Measurements from ENCODE around the gene ORC5. TPM values are rescaled to one million over a fixed set of nuclear protein-coding genes. Genes with fewer than 3 reads are reported as not detected.

Gene ORC5
- total RNA-seq, 1 experiment from 2014 or later, result 25.9 TPM

DNA sequence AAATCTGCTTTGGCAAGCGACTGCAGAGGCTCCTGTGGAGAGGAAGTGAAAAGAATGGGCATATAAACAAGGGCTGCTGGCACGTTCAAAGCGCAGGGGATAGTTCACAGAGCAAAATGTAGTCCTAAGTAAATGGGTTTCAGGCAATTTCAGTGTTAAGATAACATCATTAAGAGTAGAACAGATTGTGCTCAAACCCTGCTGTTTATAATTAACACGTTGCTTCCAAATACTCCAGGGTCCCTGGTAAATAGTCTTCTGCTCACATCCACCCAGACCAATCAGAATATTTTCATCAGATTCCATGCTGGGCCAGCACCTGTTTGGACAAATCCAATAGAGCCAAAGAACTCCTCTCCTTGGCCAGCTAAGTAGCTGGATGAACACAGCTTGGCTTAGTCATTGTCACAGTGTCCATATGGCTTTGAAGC lies 81.4 kb downstream of the ORC5 start:
- Histone ChIP-seq H2BK5ac (ENCODE audit: insufficient read length, low read length) (no peak overlapping the region), H3K9ac (ENCODE audit: extremely low read depth, insufficient read length, low read length) (no peak overlapping the region), H2AFZ (ENCODE audit: low read length) (no peak overlapping the region), H3K23ac (ENCODE audit: insufficient read length, low read depth, low read length) (no peak overlapping the region), H3K9me3 (ENCODE audit: control insufficient read depth, low read depth, low read length) (no peaks in the 10 kb centered on the region), H3K23me2 (ENCODE audit: insufficient read length, low read depth, low read length, poor library complexity, severe bottlenecking) (no peaks in the 10 kb centered on the region), H2AK5ac (ENCODE audit: insufficient read length, low read length) (no peak overlapping the region), H3K18ac (ENCODE audit: insufficient read length, low read depth, low read length) (no peak overlapping the region), H3T11ph (ENCODE audit: low read length) (no peak overlapping the region), H3K4ac (ENCODE audit: low read depth, low read length) (no peak overlapping the region), H3K79me2 (ENCODE audit: insufficient read depth, low read length) (no peaks in the 10 kb centered on the region), H3K14ac (ENCODE audit: insufficient read depth, low read length) (no peak overlapping the region), H3K27me3 (ENCODE audit: insufficient read depth, low read length) (no peaks in the 10 kb centered on the region), H4K5ac (ENCODE audit: insufficient read length, low read depth, low read length) (no peak overlapping the region), H2BK12ac (ENCODE audit: insufficient read length, low read depth, low read length) (no peak overlapping the region), H2BK120ac (ENCODE audit: low read depth, low read length, poor library complexity, severe bottlenecking) (no peak overlapping the region), H3K56ac (ENCODE audit: insufficient read length, low read depth, low read length) (no peak overlapping the region), H3K27ac (ENCODE audit: insufficient read length, low read depth, low read length) (no peak overlapping the region), H4K20me1 (ENCODE audit: control insufficient read depth, insufficient read depth, insufficient read length) (no peaks in the 10 kb centered on the region), H2BK20ac (ENCODE audit: low read depth, low read length, poor library complexity, severe bottlenecking) (no peak overlapping the region), H4K91ac (ENCODE audit: insufficient read length, low read depth, low read length) (no peak overlapping the region), H3K4me1 (ENCODE audit: insufficient read depth, low read length) (no peaks in the 10 kb centered on the region; the same call in 1 of the 2 replicates), H4K8ac (replicated peaks; ENCODE audit: insufficient read length, low read depth, low read length) (no peak overlapping the region), H3K4me2 (ENCODE audit: insufficient read depth, insufficient read length, low read length) (no peak overlapping the region), H3K79me1 (ENCODE audit: insufficient read depth, low read depth, low read length, poor library complexity, severe bottlenecking) (no peaks in the 10 kb centered on the region), H2BK15ac (ENCODE audit: low read depth, low read length) (no peak overlapping the region)
- H3K9me3 Mint-ChIP-seq, result no peaks in the 10 kb centered on the region
- TF ChIP-seq, protein P1, sequence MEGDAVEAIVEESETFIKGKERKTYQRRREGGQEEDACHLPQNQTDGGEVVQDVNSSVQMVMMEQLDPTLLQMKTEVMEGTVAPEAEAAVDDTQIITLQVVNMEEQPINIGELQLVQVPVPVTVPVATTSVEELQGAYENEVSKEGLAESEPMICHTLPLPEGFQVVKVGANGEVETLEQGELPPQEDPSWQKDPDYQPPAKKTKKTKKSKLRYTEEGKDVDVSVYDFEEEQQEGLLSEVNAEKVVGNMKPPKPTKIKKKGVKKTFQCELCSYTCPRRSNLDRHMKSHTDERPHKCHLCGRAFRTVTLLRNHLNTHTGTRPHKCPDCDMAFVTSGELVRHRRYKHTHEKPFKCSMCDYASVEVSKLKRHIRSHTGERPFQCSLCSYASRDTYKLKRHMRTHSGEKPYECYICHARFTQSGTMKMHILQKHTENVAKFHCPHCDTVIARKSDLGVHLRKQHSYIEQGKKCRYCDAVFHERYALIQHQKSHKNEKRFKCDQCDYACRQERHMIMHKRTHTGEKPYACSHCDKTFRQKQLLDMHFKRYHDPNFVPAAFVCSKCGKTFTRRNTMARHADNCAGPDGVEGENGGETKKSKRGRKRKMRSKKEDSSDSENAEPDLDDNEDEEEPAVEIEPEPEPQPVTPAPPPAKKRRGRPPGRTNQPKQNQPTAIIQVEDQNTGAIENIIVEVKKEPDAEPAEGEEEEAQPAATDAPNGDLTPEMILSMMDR (conservative IDR thresholded peaks at IDR 0.05), result no peak
- H3K4me1 Mint-ChIP-seq, result 0 out of 4 replicates have a peak, but pooled peaks cover 0 to 2% of the 10 kb centered on the region in 2 experiments
- H3K27ac Mint-ChIP-seq, result no peak overlapping the region; a peak in 1 of 7 replicates
- H3K4me3 Mint-ChIP-seq, result no peak overlapping the region
- no peaks in the 10 kb centered on the region for H3K27me3 Mint-ChIP-seq (ENCODE audit: low read depth)
- H3K36me3 Mint-ChIP-seq (ENCODE audit: insufficient read depth in 1 of 3, low read depth in 3 of 3), result peaks cover 7 to 19% (median 12%) of the 10 kb centered on the region in 3 experiments
- DNase-seq, result no peak
- WGBS (ENCODE audit: extremely low coverage, insufficient read length, low lambda C conversion rate), result no CpG with 5 or more reads among the region's 4 CpGs
